ENCODE measurements around the gene TTC33.
"Not testable (repeated sequence)": the region's sequence is repeated elsewhere in the genome, so short reads cannot be mapped to it uniquely, and the experiment has no call there.

Gene TTC33

GRCh38 chr5:40720069-40720468 is 35.7 kb downstream of the TTC33 start:
- H3K4me3 ChIP-seq (ENCODE audit: low read length): no peak overlapping the region
- no peaks in the 10 kb centered on the region for H3K36me3 ChIP-seq (ENCODE audit: control insufficient read depth, insufficient read depth, low read length)
- no peaks in the 10 kb centered on the region for H3K4me1 ChIP-seq (ENCODE audit: control insufficient read depth, insufficient read depth, low read length)
- H3K9me3 ChIP-seq (ENCODE audit: control insufficient read depth, insufficient read depth, low read length): no peaks in the 10 kb centered on the region
- no peaks in the 10 kb centered on the region for H3K27me3 ChIP-seq (ENCODE audit: control insufficient read depth, insufficient read depth, low read length)
- DNase-seq (ENCODE audit: low read depth, low spot score): no peak
- no peak overlapping the region for H3K27ac ChIP-seq (ENCODE audit: low read length)

- no peaks in the 10 kb centered on the region for H3K27me3 ChIP-seq (ENCODE audit: control insufficient read depth, insufficient read depth, low read length)
- DNase-seq (ENCODE audit: low read depth, low spot score): no peak
- no peaks in the 10 kb centered on the region for H3K4me1 ChIP-seq (ENCODE audit: control insufficient read depth, insufficient read depth, low read length)
- H3K9me3 ChIP-seq (ENCODE audit: control insufficient read depth, insufficient read depth, low read length): no peaks in the 10 kb centered on the region
- no peak overlapping the region for H3K27ac ChIP-seq (ENCODE audit: low read length)
- H3K36me3 ChIP-seq (ENCODE audit: control insufficient read depth, insufficient read depth, low read length): no peaks in the 10 kb centered on the region
- no peak overlapping the region for H3K4me3 ChIP-seq (ENCODE audit: low read length)
Observed at GRCh38 chr5:40717281-40717680, 38.5 kb downstream of the TTC33 start.

GRCh38 chr5:40716590-40716989 is 39.2 kb downstream of the TTC33 start:
- Histone ChIP-seq H3K4me1 (ENCODE audit: control insufficient read depth, insufficient read depth, low read length) (no peaks in the 10 kb centered on the region), H3K27ac (ENCODE audit: low read length) (no peak overlapping the region), H3K4me3 (ENCODE audit: low read length) (no peak overlapping the region), H3K36me3 (ENCODE audit: control insufficient read depth, insufficient read depth, low read length) (no peaks in the 10 kb centered on the region), H3K9me3 (ENCODE audit: control insufficient read depth, insufficient read depth, low read length) (no peaks in the 10 kb centered on the region), H3K27me3 (ENCODE audit: control insufficient read depth, insufficient read depth, low read length) (no peaks in the 10 kb centered on the region)
- WGBS (ENCODE audit: insufficient coverage, insufficient read length): no CpG with 5 or more reads among the region's 2 CpGs
- DNase-seq (ENCODE audit: low read depth, low spot score): no peak

GRCh38 chr5:40716000-40716399 is 39.8 kb downstream of the TTC33 start:
- Histone ChIP-seq H3K27me3 (ENCODE audit: control insufficient read depth, insufficient read depth, low read length) (no peaks in the 10 kb centered on the region), H3K9me3 (ENCODE audit: control insufficient read depth, insufficient read depth, low read length) (no peaks in the 10 kb centered on the region), H3K4me3 (ENCODE audit: low read length) (no peak overlapping the region), H3K27ac (ENCODE audit: low read length) (no peak overlapping the region), H3K36me3 (ENCODE audit: control insufficient read depth, insufficient read depth, low read length) (no peaks in the 10 kb centered on the region), H3K4me1 (ENCODE audit: control insufficient read depth, insufficient read depth, low read length) (no peaks in the 10 kb centered on the region)
- no CpG with 5 or more reads among the region's 2 CpGs for WGBS (ENCODE audit: insufficient coverage, insufficient read length)
- no peak for DNase-seq (ENCODE audit: low read depth, low spot score)

- no peak for DNase-seq (ENCODE audit: low read depth, low spot score)
- no peaks in the 10 kb centered on the region for H3K4me1 ChIP-seq (ENCODE audit: control insufficient read depth, insufficient read depth, low read length)
Observed at GRCh38 chr5:40714001-40714400, 41.8 kb downstream of the TTC33 start.

GRCh38 chr5:40710575-40710974 is 45.2 kb downstream of the TTC33 start:
- H3K27ac ChIP-seq (ENCODE audit: low read length); H3K27me3 ChIP-seq (ENCODE audit: control insufficient read depth, insufficient read depth, low read length); H3K4me1 ChIP-seq (ENCODE audit: control insufficient read depth, insufficient read depth, low read length); H3K4me3 ChIP-seq (ENCODE audit: low read length); H3K9me3 ChIP-seq (ENCODE audit: control insufficient read depth, insufficient read depth, low read length); DNase-seq (ENCODE audit: low read depth, low spot score); H3K36me3 ChIP-seq (ENCODE audit: control insufficient read depth, insufficient read depth, low read length): not testable (repeated sequence)

More at GRCh38 chr5:40714001-40714400, 41.8 kb downstream of the TTC33 start:
- Histone ChIP-seq H3K4me3 (ENCODE audit: low read length) (no peak overlapping the region), H3K9me3 (ENCODE audit: control insufficient read depth, insufficient read depth, low read length) (no peaks in the 10 kb centered on the region), H3K27ac (ENCODE audit: low read length) (no peak overlapping the region), H3K36me3 (ENCODE audit: control insufficient read depth, insufficient read depth, low read length) (no peaks in the 10 kb centered on the region), H3K27me3 (ENCODE audit: control insufficient read depth, insufficient read depth, low read length) (no peaks in the 10 kb centered on the region)

GRCh38 chr5:40705484-40705883 is 50.3 kb downstream of the TTC33 start:
- H3K27ac ChIP-seq (ENCODE audit: low read length); H3K4me3 ChIP-seq (ENCODE audit: low read length); H3K4me1 ChIP-seq (ENCODE audit: control insufficient read depth, insufficient read depth, low read length); DNase-seq (ENCODE audit: low read depth, low spot score); H3K9me3 ChIP-seq (ENCODE audit: control insufficient read depth, insufficient read depth, low read length); H3K27me3 ChIP-seq (ENCODE audit: control insufficient read depth, insufficient read depth, low read length); H3K36me3 ChIP-seq (ENCODE audit: control insufficient read depth, insufficient read depth, low read length): not testable (repeated sequence)
- WGBS (ENCODE audit: insufficient coverage, insufficient read length): no CpG with 5 or more reads among the region's 1 CpG

GRCh38 chr5:40702027-40702426 is 53.7 kb downstream of the TTC33 start:
- not testable (repeated sequence) for H3K9me3 ChIP-seq (ENCODE audit: control insufficient read depth, insufficient read depth, low read length); H3K36me3 ChIP-seq (ENCODE audit: control insufficient read depth, insufficient read depth, low read length); H3K4me3 ChIP-seq (ENCODE audit: low read length); H3K27ac ChIP-seq (ENCODE audit: low read length); DNase-seq (ENCODE audit: low read depth, low spot score); H3K4me1 ChIP-seq (ENCODE audit: control insufficient read depth, insufficient read depth, low read length); H3K27me3 ChIP-seq (ENCODE audit: control insufficient read depth, insufficient read depth, low read length)

- no peaks in the 10 kb centered on the region for H3K9me3 ChIP-seq (ENCODE audit: control insufficient read depth, insufficient read depth, low read length)
- no peaks in the 10 kb centered on the region for H3K36me3 ChIP-seq (ENCODE audit: control insufficient read depth, insufficient read depth, low read length)
- no CpG with 5 or more reads among the region's 5 CpGs for WGBS (ENCODE audit: insufficient coverage, insufficient read length)
- H3K27me3 ChIP-seq (ENCODE audit: control insufficient read depth, insufficient read depth, low read length): no peaks in the 10 kb centered on the region
- H3K4me3 ChIP-seq (ENCODE audit: low read length): no peak overlapping the region
- no peak for DNase-seq (ENCODE audit: low read depth, low spot score)
- no peaks in the 10 kb centered on the region for H3K4me1 ChIP-seq (ENCODE audit: control insufficient read depth, insufficient read depth, low read length)
- H3K27ac ChIP-seq (ENCODE audit: low read length): no peak overlapping the region
Observed at GRCh38 chr5:40700116-40700782, 55.5 kb downstream of the TTC33 start.

- Histone ChIP-seq H3K9me3 (ENCODE audit: control insufficient read depth, insufficient read depth, low read length) (no peaks in the 10 kb centered on the region), H3K27me3 (ENCODE audit: control insufficient read depth, insufficient read depth, low read length) (no peaks in the 10 kb centered on the region), H3K4me3 (ENCODE audit: low read length) (no peak overlapping the region), H3K36me3 (ENCODE audit: control insufficient read depth, insufficient read depth, low read length) (no peaks in the 10 kb centered on the region), H3K4me1 (ENCODE audit: control insufficient read depth, insufficient read depth, low read length) (no peaks in the 10 kb centered on the region), H3K27ac (ENCODE audit: low read length) (no peak overlapping the region)
- no peak for DNase-seq (ENCODE audit: low read depth, low spot score)
Observed at GRCh38 chr5:40694433-40694832, 61.3 kb downstream of the TTC33 start.

GRCh38 chr5:40691894-40692293 is 63.9 kb downstream of the TTC33 start:
- no peaks in the 10 kb centered on the region for H3K4me1 ChIP-seq (ENCODE audit: control insufficient read depth, insufficient read depth, low read length)
- no peak for DNase-seq (ENCODE audit: low read depth, low spot score)

More at GRCh38 chr5:40691894-40692293, 63.9 kb downstream of the TTC33 start:
- no CpG with 5 or more reads among the region's 9 CpGs for WGBS (ENCODE audit: insufficient coverage, insufficient read length)
- Histone ChIP-seq H3K27me3 (ENCODE audit: control insufficient read depth, insufficient read depth, low read length) (no peaks in the 10 kb centered on the region), H3K27ac (ENCODE audit: low read length) (no peak overlapping the region), H3K9me3 (ENCODE audit: control insufficient read depth, insufficient read depth, low read length) (no peaks in the 10 kb centered on the region), H3K36me3 (ENCODE audit: control insufficient read depth, insufficient read depth, low read length) (no peaks in the 10 kb centered on the region), H3K4me3 (ENCODE audit: low read length) (no peak overlapping the region)
